HepG2 (cell line): Measurements from ENCODE around the gene STARD10. TPM values are rescaled to one million over a fixed set of nuclear protein-coding genes. Genes with fewer than 3 reads are reported as not detected.

Source experiments
- ARNTL ChIP-seq: sonication (generic); formaldehyde crosslinking; IDR thresholded peaks from 2 replicates; pipeline ENCODE4 v1.4.0; 2020; ENCODE audit warnings: mild to moderate bottlenecking, missing genetic modification reagents
- ATAD3A ChIP-seq: sonication (generic); formaldehyde crosslinking; IDR thresholded peaks from 2 replicates; pipeline ENCODE4 v1.4.0; 2020; ENCODE audit warnings: missing genetic modification reagents
- ATM ChIP-seq: fragments of 450-650 bp; IDR thresholded peaks from 2 replicates; pipeline ENCODE4 v1.7.1; 2017; ENCODE audit warnings: mild to moderate bottlenecking, borderline replicate concordance
- FOXA1 ChIP-seq, 2 experiments: fragments of 450-650 bp in 1 of 2; sonication (generic) in 1 of 2; formaldehyde crosslinking in 1 of 2; IDR thresholded peaks; 2 replicates each; pipeline versions ENCODE4 v1.4.0 to v1.6.1; 2016 to 2020; ENCODE audit warnings: missing genetic modification reagents in 1 of 2
- GATAD2A ChIP-seq: IDR thresholded peaks from 2 replicates; pipeline ENCODE4 v1.6.1; 2016
- HMGA1 ChIP-seq: sonication (generic); formaldehyde crosslinking; conservative IDR thresholded peaks from 2 replicates; pipeline ENCODE4 v1.4.0; 2020; ENCODE audit warnings: missing genetic modification reagents
- HOXA3 ChIP-seq: sonication (generic); formaldehyde crosslinking; IDR thresholded peaks from 2 replicates; pipeline ENCODE4 v1.5.0; 2020; ENCODE audit warnings: missing genetic modification reagents
- HOXA9 ChIP-seq: sonication (generic); formaldehyde crosslinking; IDR thresholded peaks from 2 replicates; pipeline ENCODE4 v1.8.1; 2022; ENCODE audit warnings: missing genetic modification reagents, mild to moderate bottlenecking, moderate library complexity, borderline replicate concordance
- MIER2 ChIP-seq: IDR thresholded peaks from 2 replicates; pipeline ENCODE4 v1.6.1; 2016; ENCODE audit warnings: missing biosample characterization, missing genetic modification reagents
- RXRA ChIP-seq: sonication (generic); formaldehyde crosslinking; IDR thresholded peaks from 2 replicates; pipeline ENCODE4 v1.5.1; 2020; ENCODE audit warnings: missing genetic modification reagents
- SRSF1 ChIP-seq: fragments of 200-400 bp; formaldehyde crosslinking; optimal IDR thresholded peaks from 2 replicates; pipeline ENCODE3; 2017; ENCODE audit warnings: mild to moderate bottlenecking, low read depth, low read length, moderate library complexity
- TCF7 ChIP-seq: sonication (generic); IDR thresholded peaks from 2 replicates; pipeline ENCODE4 v1.6.1; 2016; ENCODE audit warnings: antibody characterized with exemption, low read depth
- ZBTB7B ChIP-seq: sonication (generic); formaldehyde crosslinking; IDR thresholded peaks from 2 replicates; pipeline ENCODE4 v1.4.0; 2020; ENCODE audit warnings: missing genetic modification reagents
- ZFP36L1 ChIP-seq: sonication (generic); formaldehyde crosslinking; IDR thresholded peaks from 2 replicates; pipeline ENCODE4 v1.8.0; 2022; ENCODE audit warnings: mild to moderate bottlenecking, missing genetic modification reagents, moderate library complexity
- ZNF121 ChIP-seq: sonication (generic); formaldehyde crosslinking; IDR thresholded peaks from 2 replicates; pipeline ENCODE4 v1.5.0; 2020; ENCODE audit warnings: mild to moderate bottlenecking, missing genetic modification reagents
- ZNF232 ChIP-seq: sonication (generic); formaldehyde crosslinking; IDR thresholded peaks from 2 replicates; pipeline ENCODE4 v1.4.0; 2020; ENCODE audit warnings: missing genetic modification reagents, borderline replicate concordance
- ZNF501 ChIP-seq: sonication (generic); formaldehyde crosslinking; IDR thresholded peaks from 2 replicates; pipeline ENCODE4 v1.5.1; 2020; ENCODE audit warnings: mild to moderate bottlenecking, moderate library complexity, missing genetic modification reagents
- ZNF550 ChIP-seq: sonication (generic); formaldehyde crosslinking; IDR thresholded peaks from 2 replicates; pipeline ENCODE4 v1.4.0; 2020; ENCODE audit warnings: mild to moderate bottlenecking, missing genetic modification reagents, borderline replicate concordance
- ZNF598 ChIP-seq: sonication (generic); formaldehyde crosslinking; IDR thresholded peaks from 2 replicates; pipeline ENCODE4 v1.5.1; 2020; ENCODE audit warnings: mild to moderate bottlenecking, missing genetic modification reagents, borderline replicate concordance
- ZNF720 ChIP-seq: sonication (generic); formaldehyde crosslinking; IDR thresholded peaks from 2 replicates; pipeline ENCODE4 v1.4.0; 2020; ENCODE audit warnings: missing genetic modification reagents
- ZNF780A ChIP-seq: sonication (generic); formaldehyde crosslinking; IDR thresholded peaks from 2 replicates; pipeline ENCODE4 v1.8.0; 2022; ENCODE audit warnings: mild to moderate bottlenecking, missing genetic modification reagents, moderate library complexity
- ZNF883 ChIP-seq: sonication (generic); formaldehyde crosslinking; IDR thresholded peaks from 2 replicates; pipeline ENCODE4 v1.5.1; 2020; ENCODE audit warnings: mild to moderate bottlenecking, missing genetic modification reagents; ENCODE audit errors: not compliant biosample characterization
- polyA plus RNA-seq, 8 experiments: library from polyadenylated mRNA; depleted of rRNA in 3 of 8; stranded (reverse) in 7 of 8; unstranded in 1 of 8; fragments of >200 nt; fragmentation: Illumina TruSeq in 4 of 8; extraction: Trizol in 4 of 8; gene quantifications; 2 replicates each; pipeline versions ENCODE4 v1.2.1 to v1.2.3, GENCODE V29; 2011 to 2016; ENCODE audit warnings: low read depth in 4 of 8, missing spikeins in 1 of 8, mixed read lengths in 1 of 8; ENCODE audit not compliant: insufficient read depth in 1 of 8
- total RNA-seq, 5 experiments: library from RNA; depleted of rRNA; stranded (reverse); fragments of >200 nt; fragmentation: Illumina TruSeq; extraction: Trizol; gene quantifications; 2 replicates each; pipeline ENCODE4 v1.2.3, GENCODE V29; 2016; ENCODE audit warnings: low read depth in 1 of 5
- TF ChIP-seq, protein P1 (sequence below): sonication (generic); formaldehyde crosslinking; IDR thresholded peaks from 2 replicates; pipeline ENCODE4 v1.4.0; 2020; ENCODE audit warnings: low read depth, mild to moderate bottlenecking, missing genetic modification reagents
- TF ChIP-seq, protein P2 (sequence below): sonication (generic); formaldehyde crosslinking; IDR thresholded peaks from 2 replicates; pipeline ENCODE4 v1.4.0; 2020; ENCODE audit warnings: missing genetic modification reagents, borderline replicate concordance
- TF ChIP-seq, protein P3 (sequence below): sonication (generic); formaldehyde crosslinking; IDR thresholded peaks from 2 replicates; pipeline ENCODE4 v1.5.1; 2020; ENCODE audit warnings: mild to moderate bottlenecking, missing genetic modification reagents

Gene STARD10
- total and polyA plus RNA-seq, 2 of the 13 experiments (the other 11 are each of a cell fraction or from before 2014, with no cell fraction given) = 260 to 341 TPM

DNA sequence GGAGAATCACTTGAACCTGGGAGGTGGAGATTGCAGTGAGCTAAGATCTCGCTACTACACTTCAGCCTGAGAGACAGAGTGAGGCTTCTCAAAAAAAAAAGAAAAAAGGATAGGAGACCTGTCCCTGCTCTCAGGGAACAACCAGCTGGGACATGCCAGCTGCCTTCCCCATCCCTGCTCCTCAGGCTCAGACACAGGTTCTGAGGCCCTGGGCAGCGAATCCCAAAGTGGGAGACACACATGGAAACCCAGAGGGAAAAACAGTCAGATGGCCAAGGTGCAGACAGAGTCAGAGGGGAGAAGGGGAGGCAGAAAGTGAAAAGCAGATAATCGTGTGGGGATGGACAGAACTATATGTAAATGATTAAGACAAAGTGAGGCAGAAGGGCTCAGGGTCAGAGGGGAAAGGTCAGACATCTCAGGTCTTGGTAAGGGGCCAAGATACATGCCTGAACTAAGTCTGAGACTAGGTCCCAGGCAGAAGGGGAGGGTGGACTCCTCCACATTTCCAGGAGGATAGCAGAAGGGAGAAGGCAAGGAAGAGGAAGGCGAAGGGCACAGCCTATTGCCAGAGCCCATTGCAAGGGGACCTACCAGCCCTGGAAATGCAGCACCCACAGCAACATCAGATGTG is 14.2 kb downstream of the STARD10 start (continued):
- TF ChIP-seq TCF7 = no peak
- no peak for TF ChIP-seq ZNF780A (CRISPR knock-in tag)
- TF ChIP-seq ZNF550 (CRISPR knock-in tag) = no peak
- 0 out of 2 replicates have a peak, but pooled peaks have one; percentile 56 for TF ChIP-seq ZNF598 (CRISPR knock-in tag)
- no peak for TF ChIP-seq SRSF1
- 0 out of 2 replicates have a peak, but pooled peaks have one; percentile 3 for TF ChIP-seq ZNF121 (CRISPR knock-in tag)
- no peak for TF ChIP-seq GATAD2A (CRISPR knock-in tag)
- no peak for TF ChIP-seq HOXA9 (CRISPR knock-in tag)
- no peak for TF ChIP-seq FOXA1 (IDR thresholded peaks at IDR 0.05)
- no peak for TF ChIP-seq FOXA1 (CRISPR knock-in tag; IDR thresholded peaks at IDR 0.05)
- no peak for TF ChIP-seq ZNF232 (CRISPR knock-in tag)
- TF ChIP-seq ARNTL (CRISPR knock-in tag) = no peak
- peak; percentile 61 for TF ChIP-seq ZNF883 (CRISPR knock-in tag)
- TF ChIP-seq, protein P1, sequence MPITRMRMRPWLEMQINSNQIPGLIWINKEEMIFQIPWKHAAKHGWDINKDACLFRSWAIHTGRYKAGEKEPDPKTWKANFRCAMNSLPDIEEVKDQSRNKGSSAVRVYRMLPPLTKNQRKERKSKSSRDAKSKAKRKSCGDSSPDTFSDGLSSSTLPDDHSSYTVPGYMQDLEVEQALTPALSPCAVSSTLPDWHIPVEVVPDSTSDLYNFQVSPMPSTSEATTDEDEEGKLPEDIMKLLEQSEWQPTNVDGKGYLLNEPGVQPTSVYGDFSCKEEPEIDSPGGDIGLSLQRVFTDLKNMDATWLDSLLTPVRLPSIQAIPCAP (CRISPR knock-in tag) = no peak
- TF ChIP-seq, protein P2, sequence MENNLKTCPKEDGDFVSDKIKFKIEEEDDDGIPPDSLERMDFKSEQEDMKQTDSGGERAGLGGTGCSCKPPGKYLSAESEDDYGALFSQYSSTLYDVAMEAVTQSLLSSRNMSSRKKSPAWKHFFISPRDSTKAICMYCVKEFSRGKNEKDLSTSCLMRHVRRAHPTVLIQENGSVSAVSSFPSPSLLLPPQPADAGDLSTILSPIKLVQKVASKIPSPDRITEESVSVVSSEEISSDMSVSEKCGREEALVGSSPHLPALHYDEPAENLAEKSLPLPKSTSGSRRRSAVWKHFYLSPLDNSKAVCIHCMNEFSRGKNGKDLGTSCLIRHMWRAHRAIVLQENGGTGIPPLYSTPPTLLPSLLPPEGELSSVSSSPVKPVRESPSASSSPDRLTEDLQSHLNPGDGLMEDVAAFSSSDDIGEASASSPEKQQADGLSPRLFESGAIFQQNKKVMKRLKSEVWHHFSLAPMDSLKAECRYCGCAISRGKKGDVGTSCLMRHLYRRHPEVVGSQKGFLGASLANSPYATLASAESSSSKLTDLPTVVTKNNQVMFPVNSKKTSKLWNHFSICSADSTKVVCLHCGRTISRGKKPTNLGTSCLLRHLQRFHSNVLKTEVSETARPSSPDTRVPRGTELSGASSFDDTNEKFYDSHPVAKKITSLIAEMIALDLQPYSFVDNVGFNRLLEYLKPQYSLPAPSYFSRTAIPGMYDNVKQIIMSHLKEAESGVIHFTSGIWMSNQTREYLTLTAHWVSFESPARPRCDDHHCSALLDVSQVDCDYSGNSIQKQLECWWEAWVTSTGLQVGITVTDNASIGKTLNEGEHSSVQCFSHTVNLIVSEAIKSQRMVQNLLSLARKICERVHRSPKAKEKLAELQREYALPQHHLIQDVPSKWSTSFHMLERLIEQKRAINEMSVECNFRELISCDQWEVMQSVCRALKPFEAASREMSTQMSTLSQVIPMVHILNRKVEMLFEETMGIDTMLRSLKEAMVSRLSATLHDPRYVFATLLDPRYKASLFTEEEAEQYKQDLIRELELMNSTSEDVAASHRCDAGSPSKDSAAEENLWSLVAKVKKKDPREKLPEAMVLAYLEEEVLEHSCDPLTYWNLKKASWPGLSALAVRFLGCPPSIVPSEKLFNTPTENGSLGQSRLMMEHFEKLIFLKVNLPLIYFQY (CRISPR knock-in tag) = no peak
- TF ChIP-seq, protein P3, sequence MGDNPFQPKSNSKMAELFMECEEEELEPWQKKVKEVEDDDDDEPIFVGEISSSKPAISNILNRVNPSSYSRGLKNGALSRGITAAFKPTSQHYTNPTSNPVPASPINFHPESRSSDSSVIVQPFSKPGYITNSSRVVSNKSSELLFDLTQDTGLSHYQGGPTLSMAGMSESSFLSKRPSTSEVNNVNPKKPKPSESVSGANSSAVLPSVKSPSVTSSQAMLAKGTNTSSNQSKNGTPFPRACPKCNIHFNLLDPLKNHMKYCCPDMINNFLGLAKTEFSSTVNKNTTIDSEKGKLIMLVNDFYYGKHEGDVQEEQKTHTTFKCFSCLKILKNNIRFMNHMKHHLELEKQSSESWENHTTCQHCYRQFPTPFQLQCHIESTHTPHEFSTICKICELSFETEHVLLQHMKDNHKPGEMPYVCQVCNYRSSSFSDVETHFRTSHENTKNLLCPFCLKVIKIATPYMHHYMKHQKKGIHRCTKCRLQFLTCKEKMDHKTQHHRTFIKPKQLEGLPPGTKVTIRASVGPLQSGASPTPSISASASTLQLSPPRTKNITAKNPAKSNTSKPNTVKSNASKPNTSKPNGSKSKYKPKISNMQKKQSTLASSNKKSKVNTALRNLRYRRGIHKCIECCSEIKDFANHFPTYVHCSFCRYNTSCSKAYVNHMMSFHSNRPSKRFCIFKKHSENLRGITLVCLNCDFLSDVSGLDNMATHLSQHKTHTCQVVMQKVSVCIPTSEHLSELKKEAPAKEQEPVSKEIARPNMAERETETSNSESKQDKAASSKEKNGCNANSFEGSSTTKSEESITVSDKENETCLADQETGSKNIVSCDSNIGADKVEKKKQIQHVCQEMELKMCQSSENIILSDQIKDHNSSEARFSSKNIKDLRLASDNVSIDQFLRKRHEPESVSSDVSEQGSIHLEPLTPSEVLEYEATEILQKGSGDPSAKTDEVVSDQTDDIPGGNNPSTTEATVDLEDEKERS = no peak
- TF ChIP-seq ATAD3A (CRISPR knock-in tag) = no peak
- TF ChIP-seq ZNF720 (CRISPR knock-in tag) = no peak
- TF ChIP-seq HOXA3 (CRISPR knock-in tag) = no peak
- TF ChIP-seq ZNF501 (CRISPR knock-in tag) = no peak
- TF ChIP-seq RXRA = no peak
- TF ChIP-seq ZBTB7B (CRISPR knock-in tag) = no peak
- TF ChIP-seq MIER2 (CRISPR knock-in tag) = no peak
- TF ChIP-seq HMGA1 = no peak
- no peak for TF ChIP-seq ATM
- TF ChIP-seq ZFP36L1 = no peak
